Activated T-cell treated with anti-CD3 and anti-CD28 coated beads for 4 hours (primary cell): ENCODE data around the gene ITGB8.

ENCODE experiments used
- DNase-seq: peaks from one replicate; pipeline ENCODE4 v3.0.0-alpha.2; 2020

ITGB8 gene

GRCh38 chr7:20344396-20344795 is 13.7 kb downstream of the ITGB8 start:
- DNase-seq, result no peak

GRCh38 chr7:20346577-20346976 is 15.9 kb downstream of the ITGB8 start:
- DNase-seq, result no peak

GRCh38 chr7:20347680-20348079 is 17.0 kb downstream of the ITGB8 start:
- DNase-seq, result no peak

GRCh38 chr7:20348125-20348807 is 17.6 kb downstream of the ITGB8 start:
- no peak for DNase-seq

GRCh38 chr7:20350518-20350951 is 19.8 kb downstream of the ITGB8 start:
- no peak for DNase-seq

- no peak for DNase-seq
These were observed 20.4 kb downstream of the ITGB8 start for GRCh38 chr7:20350996-20351692.

GRCh38 chr7:20351901-20352300 is 21.2 kb downstream of the ITGB8 start:
- DNase-seq, result no peak

GRCh38 chr7:20352573-20353306 is 22.0 kb downstream of the ITGB8 start:
- DNase-seq, result no peak

GRCh38 chr7:20354610-20355528 is 24.2 kb downstream of the ITGB8 start:
- DNase-seq, result no peak

GRCh38 chr7:20358106-20358505 is 27.4 kb downstream of the ITGB8 start:
- no peak for DNase-seq

GRCh38 chr7:20358762-20359282 is 28.1 kb downstream of the ITGB8 start:
- DNase-seq, result no peak

GRCh38 chr7:20359341-20359963 is 28.8 kb downstream of the ITGB8 start:
- DNase-seq, result no peak

GRCh38 chr7:20362574-20363253 is 32.0 kb downstream of the ITGB8 start:
- DNase-seq, result no peak

GRCh38 chr7:20364571-20365196 is 34.0 kb downstream of the ITGB8 start:
- DNase-seq, result no peak

GRCh38 chr7:20365486-20365885 is 34.8 kb downstream of the ITGB8 start:
- DNase-seq, result no peak

GRCh38 chr7:20374399-20374798 is 43.7 kb downstream of the ITGB8 start:
- DNase-seq, result no peak

- DNase-seq, result no peak
These were observed 46.1 kb downstream of the ITGB8 start for GRCh38 chr7:20376796-20377195.

- no peak for DNase-seq
These were observed 50.8 kb downstream of the ITGB8 start for GRCh38 chr7:20381406-20382034.

GRCh38 chr7:20383351-20383750 is 52.7 kb downstream of the ITGB8 start:
- no peak for DNase-seq

- no peak for DNase-seq
These were observed 54.4 kb downstream of the ITGB8 start for GRCh38 chr7:20385126-20385525.
